NT2/D1 (cell line): ENCODE data around the gene LRIG1.

Source experiments
- SUZ12 ChIP-seq: IDR thresholded peaks from 2 replicates; pipeline ENCODE4 v1.6.1; 2011; ENCODE audit not compliant: insufficient read length, insufficient read depth; ENCODE audit errors: extremely low read depth
- YY1 ChIP-seq: IDR thresholded peaks from 2 replicates; pipeline ENCODE4 v1.6.1; 2011; ENCODE audit not compliant: insufficient read length, insufficient read depth
- ZNF274 ChIP-seq: IDR thresholded peaks from 2 replicates; pipeline ENCODE4 v1.6.1; 2011; ENCODE audit warnings: mild to moderate bottlenecking, low read depth, low read length

GRCh38 chr3:66362541-66362941 lies 138.3 kb downstream of the LRIG1 start:
- TF ChIP-seq ZNF274 (no peak), YY1 (no peak), SUZ12 (no peak)
